Measurements from ENCODE around the gene MUL1.

MUL1 gene

GRCh38 chr1:20466273-20466672 is 41.7 kb downstream of the MUL1 start:
- no peak for DNase-seq (ENCODE audit: low read depth)

GRCh38 chr1:20465187-20465586 is 42.8 kb downstream of the MUL1 start:
- DNase-seq (ENCODE audit: low read depth), result no peak

GRCh38 chr1:20463502-20463901 is 44.4 kb downstream of the MUL1 start:
- DNase-seq (ENCODE audit: low read depth), result no peak

- DNase-seq (ENCODE audit: low read depth), result no peak
These were observed 45.6 kb downstream of the MUL1 start for GRCh38 chr1:20462397-20462796.

GRCh38 chr1:20458717-20459116 is 49.2 kb downstream of the MUL1 start:
- DNase-seq (ENCODE audit: low read depth), result no peak

GRCh38 chr1:20454004-20454403 is 53.9 kb downstream of the MUL1 start:
- DNase-seq (ENCODE audit: low read depth), result no peak

- no peak for DNase-seq (ENCODE audit: low read depth)
These were observed 58.1 kb downstream of the MUL1 start for GRCh38 chr1:20449735-20450311.
